ENCODE data around the gene ISCU. TPM values are rescaled to one million over a fixed set of nuclear protein-coding genes. Genes with fewer than 3 reads are reported as not detected.

ISCU gene
- total RNA-seq, 1 donor from 2014 or later, result 484 TPM

Other genes starting within 250 kb of the ISCU start
- 7.2 TPM for gene CMKLR1, start 223.3 kb upstream of the ISCU start, total RNA-seq
- gene FICD, start 47.3 kb upstream of the ISCU start, total RNA-seq, result 3.0 TPM
- 18.9 TPM for gene SART3, start 1.4 kb upstream of the ISCU start, total RNA-seq
- gene TMEM119, start 35.5 kb downstream of the ISCU start, total RNA-seq, result 0.54 TPM
- 4.2 TPM for gene SELPLG, start 71.3 kb downstream of the ISCU start, total RNA-seq
- 69.1 TPM for gene CORO1C, start 168.9 kb downstream of the ISCU start, total RNA-seq

Measured in Right ventricle myocardium superior (tissue), 1 donor.